HG03139 (cell line): Measurements from ENCODE around the gene SUPT20H.
"Not testable (repeated sequence)": the region's sequence is repeated elsewhere in the genome, so short reads cannot be mapped to it uniquely, and the experiment has no call there.

Experiments
- ATAC-seq: cut with Tn5 transposase; IDR thresholded peaks from one replicate; pipeline ENCODE4 v1.9.1; 2021; ENCODE audit not compliant: unreplicated experiment

The SUPT20H gene

DNA sequence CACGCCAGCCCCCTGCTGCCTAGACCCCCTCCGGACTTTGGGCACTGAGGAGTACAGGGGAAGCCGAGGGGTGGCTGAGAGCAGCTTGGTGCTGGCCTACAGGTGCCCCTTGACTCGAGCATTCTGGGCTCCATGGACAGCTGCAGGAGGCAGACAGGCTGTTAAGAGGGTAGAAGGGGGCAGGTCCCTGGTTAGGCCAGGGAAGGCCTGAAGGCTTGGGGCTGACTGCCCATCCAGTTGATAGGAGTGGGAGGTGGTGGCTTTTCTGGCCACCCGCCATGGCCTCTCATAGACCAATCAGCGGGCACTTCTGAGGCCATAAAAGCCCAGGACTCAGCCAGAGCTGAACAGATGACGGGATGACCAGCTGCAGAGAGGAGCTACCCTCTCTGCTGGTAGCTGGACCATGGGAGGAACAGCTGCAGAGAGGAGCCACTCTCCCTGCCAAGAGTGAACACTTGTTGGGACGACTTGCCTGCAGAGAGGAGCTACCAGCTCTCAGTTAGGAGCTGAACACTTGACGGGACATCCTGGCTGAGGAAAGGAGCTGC lies 10.7 kb upstream of the SUPT20H start:
- ATAC-seq = no peak

DNA sequence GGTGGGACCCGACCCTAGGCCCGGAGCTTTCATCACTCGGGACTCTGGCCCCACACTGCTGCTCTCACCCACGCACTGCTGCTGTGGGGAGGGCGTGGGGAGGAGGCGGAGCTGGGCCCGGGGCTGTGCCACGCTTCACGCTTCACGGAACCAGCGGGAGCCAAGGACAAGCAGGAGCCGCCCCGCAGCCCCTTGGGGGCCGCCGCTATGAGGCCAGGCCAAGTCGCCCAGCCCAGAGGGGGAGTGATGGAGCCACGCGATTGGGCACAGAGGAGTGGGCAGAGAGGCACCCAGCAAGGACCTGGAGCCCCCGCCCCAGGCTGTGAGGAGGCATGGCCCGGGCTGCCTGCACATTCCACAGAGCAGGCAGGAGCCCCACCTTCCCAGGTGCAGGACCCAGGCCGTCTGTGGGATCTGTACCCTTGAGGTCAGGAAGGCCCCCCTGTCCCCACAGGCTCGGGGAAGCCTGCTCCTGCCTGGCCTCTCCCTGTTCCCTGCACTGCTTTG lies 10.2 kb upstream of the SUPT20H start:
- no peak for ATAC-seq

DNA sequence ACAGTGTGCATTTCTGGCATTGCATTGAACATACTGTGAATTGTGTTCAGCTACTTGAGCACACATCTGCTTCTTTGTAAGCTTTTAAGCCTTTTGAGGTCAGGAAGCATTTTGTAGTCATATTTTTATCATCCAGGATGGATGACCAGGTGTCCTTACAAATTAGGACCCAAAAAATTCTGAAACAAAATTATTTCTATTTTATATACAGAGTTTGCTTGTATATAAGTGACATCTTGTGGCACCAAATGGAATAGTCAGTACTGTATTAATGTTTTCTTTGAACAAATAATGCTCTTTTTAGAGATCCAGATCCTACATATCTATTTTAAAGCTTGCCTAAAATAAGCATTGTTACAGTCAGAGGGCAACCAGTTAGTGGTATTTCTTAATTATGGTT lies 9.5 kb upstream of the SUPT20H start:
- no peak for ATAC-seq

DNA sequence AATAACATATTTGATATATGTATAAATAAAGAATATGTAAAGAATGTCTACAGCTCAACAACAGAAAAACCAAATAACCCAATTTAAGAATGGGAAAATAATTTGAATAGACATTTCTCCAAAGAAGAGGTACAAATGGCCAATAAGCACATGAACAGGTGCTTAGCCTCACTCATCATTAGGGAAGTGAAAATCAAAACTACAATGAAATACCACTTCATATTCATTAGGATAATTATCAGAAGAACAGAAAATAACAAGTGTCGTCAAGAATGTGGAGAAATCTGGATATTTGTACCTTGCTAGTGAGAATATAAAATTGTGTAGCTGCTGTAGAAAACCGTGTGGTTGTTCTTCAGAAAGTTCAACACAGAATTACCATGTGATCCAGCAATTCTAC lies 8.4 kb upstream of the SUPT20H start:
- ATAC-seq = no peak

DNA sequence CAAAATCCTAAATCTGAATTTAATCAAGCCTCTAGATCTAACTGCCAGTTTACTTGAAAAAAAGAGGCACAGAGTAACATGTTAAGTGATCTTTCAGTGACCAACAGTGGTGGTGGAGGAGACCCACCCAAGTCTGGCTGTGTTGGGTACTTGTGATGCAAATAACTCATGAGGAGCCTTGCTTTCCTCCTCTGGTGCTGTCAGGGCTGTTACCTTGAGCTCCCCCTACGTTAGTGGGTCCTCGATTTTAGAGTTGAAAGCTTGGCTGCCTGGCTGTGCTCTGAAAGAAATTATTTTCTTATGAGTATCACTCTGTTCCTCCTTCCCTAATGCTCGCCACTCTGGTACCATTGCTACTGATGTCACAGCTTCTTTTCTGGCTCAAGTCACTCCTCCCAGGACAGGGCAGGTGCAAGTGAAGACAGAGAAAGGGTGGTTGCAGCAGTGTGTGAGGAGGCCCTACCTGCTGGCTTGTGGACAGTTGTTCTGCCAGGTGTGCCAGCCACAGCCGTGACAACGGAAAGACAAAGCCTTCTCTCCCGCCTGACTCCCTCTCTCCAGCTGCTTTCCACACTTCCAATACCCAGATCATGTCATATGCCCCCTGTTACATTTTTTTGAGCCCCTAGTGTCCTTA lies 6.5 kb upstream of the SUPT20H start:
- no peak for ATAC-seq

DNA sequence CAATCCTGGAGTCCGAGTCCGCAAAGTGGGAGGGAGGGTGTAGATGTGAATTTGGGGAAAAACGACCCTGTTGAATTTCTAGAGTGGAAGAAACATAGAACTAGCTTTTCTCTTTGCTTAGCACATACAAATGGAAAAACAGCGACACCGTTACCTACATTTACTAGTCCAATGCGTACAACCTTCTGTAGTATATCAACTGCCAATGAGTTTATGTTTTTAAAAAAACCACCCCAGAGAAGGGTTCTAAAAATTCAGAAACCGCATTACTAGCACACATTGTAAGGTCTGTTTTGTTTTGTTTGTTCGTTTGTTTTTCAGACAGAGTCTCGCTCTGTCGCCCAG lies 332 bp upstream of the SUPT20H start:
- peak; percentile 16 for ATAC-seq

DNA sequence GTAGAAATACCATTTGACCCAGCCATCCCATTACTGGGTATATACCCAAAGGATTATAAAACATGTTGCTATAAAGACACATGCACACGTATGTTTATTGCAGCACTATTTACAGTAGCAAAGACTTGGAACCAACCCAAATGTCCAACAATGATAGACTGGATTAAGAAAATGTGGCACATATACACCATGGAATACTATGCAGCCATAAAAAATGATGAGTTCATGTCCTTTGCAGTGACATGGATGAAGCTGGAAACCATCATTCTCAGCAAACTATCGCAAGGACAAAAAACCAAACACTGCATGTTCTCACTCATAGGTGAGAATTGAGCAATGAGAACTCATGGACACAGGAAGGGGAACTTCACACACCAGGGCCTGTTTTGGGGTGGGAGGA lies 3.3 kb downstream of the SUPT20H start:
- ATAC-seq = not testable (repeated sequence)

DNA sequence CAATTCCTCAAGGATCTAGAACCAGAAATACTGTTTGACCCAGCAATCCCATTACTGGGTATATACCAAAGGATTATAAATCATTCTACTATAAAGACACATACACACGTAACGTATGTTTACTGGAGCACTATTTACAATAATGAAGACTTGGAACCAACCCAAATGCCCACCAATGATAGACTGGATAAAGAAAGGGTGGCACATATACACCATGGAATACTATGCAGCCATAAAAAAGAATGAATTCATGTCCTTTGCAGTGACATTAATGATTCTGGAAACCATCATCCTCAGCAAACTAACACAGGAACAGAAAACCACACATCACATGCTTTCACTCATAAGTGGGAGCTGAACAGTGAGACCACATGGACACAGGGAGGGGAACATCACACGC lies 6.4 kb downstream of the SUPT20H start:
- ATAC-seq = not testable (repeated sequence)

DNA sequence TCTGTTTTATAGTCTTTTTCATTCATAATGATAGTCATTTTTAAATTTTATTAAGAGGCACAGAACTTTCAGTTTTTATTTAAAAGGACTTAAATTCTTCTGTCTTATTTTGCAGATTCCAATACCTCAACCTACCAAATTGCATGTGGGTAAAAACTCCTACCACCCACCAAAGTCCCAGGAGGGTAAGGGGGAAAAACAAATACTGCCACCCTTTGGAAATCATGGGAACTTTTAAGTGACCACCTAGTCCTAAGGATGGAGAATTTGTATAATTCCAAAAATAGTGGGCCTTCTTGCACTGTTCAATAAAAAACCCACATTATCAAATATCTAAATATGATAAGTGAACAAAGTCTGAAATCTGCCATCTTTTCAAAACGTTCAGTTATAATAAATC lies 9.7 kb downstream of the SUPT20H start:
- ATAC-seq = no peak

DNA sequence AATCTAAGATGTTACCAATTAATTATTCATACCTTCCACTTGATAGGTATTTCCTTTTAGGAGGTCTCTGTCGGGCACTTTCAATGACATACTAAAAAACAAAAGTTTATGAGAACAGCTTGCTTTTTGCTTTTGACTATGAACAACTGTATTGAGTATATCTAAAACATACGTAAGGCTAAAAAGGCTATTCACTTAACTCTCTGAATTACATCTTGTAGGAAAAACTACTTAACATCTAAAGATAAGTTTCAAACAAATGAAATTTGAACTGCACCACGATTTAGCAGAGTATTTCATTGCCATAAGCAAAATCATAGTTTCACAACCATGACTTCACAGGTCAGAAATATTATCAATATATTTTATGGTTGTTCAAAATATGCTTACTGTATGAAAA lies 11.6 kb downstream of the SUPT20H start:
- no peak for ATAC-seq

DNA sequence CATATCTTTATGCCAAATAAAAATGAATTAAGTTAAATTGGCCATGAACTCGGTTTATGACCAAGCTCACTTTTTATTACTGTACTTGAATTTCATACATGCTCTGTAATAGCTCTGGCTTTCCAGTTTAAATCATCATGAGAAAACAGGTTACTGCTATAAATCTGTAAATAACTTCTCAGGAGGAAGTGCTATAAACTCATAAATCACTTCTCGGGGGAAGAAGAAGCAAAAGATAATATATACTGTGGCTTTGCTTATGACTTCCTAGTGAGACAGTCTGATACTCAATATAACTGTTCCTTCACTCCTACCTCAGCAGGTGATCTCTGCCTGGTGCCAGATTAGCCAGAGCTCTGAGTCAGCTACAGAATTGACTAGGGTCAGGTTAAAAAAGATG lies 12.5 kb downstream of the SUPT20H start:
- ATAC-seq = no peak

DNA sequence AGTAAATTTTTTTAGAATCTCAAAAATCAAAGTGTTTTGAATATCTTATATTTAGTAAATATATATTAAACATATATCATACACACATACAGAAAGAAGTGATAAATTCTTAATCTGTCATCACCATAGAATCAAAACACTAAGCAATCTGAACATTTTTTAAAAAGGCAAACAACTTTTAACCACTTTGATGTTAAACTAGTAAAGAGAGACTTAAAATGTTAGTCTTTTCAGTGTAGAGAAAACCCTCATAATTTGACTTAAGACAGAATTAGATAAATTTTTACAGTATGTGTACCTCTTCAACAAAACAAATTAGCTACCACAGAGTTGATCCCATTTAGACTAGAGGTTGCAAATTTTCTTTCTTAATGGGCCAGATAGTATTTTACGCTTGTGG lies 13.4 kb downstream of the SUPT20H start:
- no peak for ATAC-seq

DNA sequence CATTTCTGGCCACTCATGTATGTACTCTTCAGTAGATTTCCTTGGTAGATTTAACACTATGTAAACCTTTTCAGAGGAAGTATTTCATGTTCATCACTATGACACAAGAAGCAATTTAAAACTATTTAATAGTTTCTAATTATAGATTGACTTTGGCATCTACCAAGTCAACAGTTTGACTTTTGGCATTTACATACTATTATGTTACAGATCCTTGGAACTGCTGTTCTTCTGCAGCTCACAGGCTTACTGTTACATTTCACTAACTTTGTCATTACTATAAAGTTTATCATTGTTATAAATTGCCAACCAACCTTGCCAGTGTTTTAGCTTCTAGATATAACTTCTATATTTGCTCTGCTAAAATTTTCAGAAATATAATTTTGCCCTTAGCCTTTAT lies 18.7 kb downstream of the SUPT20H start:
- no peak for ATAC-seq

DNA sequence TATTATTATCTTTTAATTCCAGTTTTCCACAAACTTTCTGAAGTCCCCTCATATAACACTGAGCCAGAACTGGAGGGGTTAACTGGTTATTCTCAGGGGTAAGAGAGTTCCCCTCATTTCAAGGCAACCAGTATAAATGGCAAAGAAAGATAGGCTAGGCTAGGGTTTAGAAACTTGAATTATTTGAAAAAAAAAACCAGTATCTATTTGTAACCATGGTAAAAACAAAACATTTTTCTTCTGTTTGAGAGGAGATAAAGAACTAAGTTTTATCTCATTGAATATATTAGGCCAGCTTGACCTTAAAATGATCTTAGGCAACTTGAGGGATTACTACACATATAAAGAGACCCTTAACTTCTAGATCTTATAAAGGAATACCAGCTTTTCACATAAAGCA lies 19.6 kb downstream of the SUPT20H start:
- ATAC-seq = no peak

DNA sequence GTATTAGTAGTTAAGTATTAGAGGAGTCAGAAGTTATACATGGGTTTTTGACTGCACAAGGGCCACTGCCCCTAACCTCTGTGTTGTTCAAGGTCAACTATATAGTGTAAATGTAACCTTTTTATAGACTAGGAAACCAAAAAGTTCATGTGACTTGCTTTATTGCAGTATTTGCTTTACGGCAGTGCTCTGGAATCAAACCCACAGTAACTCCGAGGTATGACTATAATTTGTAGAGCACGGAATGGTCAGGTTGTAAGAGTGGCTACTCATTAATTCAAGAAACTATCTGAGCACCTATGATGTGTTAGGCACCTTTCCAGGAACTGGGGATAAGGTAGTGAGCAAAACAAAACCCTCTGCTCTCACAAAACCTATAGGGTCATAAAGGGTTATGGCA lies 22.2 kb downstream of the SUPT20H start:
- ATAC-seq = no peak

DNA sequence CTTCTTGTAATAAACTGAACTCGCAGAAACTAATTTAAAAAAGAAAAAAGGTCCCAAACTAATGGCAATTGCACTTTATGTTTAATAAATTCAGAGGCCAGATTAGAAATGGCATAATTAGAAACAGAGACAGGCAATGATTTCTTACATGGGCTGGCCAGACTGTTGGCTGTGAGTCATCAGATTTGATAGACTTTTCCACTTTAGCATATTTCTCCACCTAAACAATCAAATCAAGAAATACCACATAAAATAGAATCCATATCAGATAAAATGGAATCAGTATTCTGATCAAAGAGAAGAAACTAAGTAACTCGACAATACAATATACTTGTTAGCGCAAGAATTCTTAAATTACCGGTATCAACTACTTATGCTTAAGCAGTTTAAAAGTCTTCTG lies 29.9 kb downstream of the SUPT20H start:
- no peak for ATAC-seq

DNA sequence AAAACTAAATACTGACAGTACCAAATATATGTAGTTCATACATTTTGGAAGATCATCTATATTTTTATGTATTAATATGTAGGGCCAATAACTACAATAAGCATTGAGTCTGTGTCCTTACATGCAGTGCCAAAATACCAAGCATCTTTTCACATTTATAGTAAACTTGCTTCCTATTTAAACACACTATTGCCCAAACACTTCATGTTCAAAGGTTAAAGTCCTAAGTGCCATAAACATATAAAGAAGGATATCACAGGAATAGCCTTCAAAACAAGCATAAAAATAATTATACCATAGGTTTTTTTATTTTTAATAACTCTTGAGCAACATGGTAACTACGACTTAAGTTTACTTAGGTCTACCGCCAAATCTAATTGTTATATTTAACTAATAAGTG lies 31.8 kb downstream of the SUPT20H start:
- ATAC-seq = no peak

DNA sequence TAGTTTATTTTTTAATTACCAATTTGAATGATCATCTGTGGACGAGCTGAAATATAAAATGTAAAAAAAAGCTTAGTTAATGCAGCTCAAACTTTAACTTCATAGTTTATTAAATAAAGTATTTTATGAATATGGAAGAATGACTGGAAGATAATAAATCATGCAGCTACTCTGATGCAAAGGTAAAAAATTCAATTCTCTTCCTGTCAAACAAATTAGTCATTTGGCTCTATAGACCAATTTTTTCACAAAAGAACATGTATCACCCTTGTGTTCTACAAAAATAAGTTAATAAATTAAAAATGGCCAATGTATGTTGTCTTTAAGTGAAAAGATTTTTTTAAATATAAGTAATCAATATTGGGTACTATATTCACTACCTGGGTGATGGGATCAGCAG lies 32.7 kb downstream of the SUPT20H start:
- ATAC-seq = no peak

DNA sequence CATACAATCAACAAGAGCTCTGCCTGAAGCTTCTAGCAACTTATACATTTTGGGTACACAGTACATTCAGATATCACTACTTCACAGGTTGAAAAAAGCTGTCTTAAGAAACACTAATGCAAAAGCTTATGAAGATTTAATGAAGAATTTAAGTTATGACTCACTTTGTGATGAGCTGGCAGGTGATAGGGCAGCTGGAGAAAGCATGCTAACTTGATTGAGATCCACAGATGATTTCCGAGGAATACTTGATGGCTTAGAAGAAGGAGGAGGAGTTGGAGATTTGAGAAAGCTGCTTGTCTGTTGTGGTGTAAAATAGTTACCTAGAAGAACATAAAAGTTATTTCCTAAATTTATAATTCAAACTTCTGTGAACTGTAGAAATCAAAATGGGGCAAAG lies 35.6 kb downstream of the SUPT20H start:
- no peak for ATAC-seq

DNA sequence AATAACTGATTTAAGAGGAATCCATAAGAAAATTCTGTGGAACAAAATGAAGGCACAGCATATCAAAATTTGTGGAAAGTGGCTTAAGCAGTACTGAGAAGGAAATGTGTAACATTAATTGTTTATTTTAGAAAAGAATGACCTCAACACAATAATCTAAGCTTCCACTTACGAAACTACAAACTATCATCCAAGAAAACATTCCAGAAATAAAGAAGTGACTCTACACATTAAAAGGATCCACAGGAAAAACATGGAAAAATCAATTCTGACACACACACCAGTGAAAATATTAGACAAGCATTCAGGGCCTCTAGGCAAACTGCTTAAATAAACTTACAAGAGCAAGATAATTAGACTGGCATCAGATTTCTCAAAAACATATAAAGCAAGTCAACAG lies 44.9 kb downstream of the SUPT20H start:
- no peak for ATAC-seq

DNA sequence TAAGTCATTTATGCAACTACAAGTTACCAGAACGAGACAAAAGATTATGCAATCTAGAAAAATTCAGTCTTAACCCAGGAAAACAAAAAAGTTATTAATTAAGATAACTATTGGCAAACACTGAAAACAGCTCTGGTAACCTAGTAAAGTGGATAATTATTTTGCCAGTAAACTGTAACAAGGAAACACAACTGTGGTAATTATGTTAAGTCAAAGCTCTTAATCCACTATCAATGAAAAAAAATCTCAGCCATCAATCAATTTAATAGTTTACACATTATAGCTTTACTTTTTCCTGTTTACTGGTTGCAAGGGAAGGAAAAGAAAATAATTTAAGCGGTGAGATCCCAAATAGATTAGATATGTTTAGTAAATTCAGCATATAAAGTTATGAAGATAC lies 47.7 kb downstream of the SUPT20H start:
- no peak for ATAC-seq

DNA sequence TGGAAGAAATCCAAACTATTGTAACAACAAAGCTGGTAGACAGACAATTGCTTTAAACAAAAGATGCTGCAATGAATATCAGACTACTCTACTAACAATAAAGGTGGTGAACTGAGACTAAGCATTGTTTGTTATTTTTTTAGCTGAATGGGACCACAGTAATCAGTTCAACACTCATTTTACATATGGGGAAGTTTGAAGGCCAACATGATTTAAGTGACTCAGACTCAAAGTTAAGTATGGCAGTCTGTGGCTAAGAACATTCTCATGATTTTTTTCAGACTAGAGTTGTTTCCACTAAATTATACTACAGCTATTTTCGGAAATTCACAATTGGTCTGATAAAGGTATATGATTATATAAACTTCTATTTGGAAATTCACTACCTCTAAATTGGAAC lies 48.5 kb downstream of the SUPT20H start:
- ATAC-seq = no peak

DNA sequence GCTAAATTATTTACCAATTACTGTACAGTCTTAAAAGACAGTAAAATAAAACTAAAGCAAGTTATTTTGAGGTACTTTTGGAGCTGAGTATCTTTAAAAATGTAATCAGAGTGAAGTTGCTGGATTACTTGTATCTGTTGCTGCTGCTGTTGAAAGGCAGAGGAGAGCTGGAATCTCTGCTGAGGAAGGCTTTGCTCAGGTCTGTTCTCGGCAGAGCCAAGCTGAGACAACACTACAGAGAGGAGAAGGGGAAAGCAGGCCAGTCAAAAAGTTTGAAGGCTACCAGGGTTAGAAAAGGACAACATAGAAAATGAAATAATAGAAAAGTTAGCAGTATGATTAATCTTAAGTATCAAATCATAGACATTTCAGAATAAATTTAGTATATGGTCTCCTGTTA lies 49.1 kb downstream of the SUPT20H start:
- no peak for ATAC-seq
